HUDEP-2 (cell line): Measurements from ENCODE around the gene SNAP47.
A peak's percentile ranks its signal among the peaks of the same experiment; 100 is the strongest.

Experiments used
- DNase-seq, 76 experiments: peaks; one replicate each; lab custom pipeline; 2025; ENCODE audit not compliant: unreplicated experiment in 76 of 76; lab: John Stamatoyannopoulos, UW

Gene SNAP47

DNA sequence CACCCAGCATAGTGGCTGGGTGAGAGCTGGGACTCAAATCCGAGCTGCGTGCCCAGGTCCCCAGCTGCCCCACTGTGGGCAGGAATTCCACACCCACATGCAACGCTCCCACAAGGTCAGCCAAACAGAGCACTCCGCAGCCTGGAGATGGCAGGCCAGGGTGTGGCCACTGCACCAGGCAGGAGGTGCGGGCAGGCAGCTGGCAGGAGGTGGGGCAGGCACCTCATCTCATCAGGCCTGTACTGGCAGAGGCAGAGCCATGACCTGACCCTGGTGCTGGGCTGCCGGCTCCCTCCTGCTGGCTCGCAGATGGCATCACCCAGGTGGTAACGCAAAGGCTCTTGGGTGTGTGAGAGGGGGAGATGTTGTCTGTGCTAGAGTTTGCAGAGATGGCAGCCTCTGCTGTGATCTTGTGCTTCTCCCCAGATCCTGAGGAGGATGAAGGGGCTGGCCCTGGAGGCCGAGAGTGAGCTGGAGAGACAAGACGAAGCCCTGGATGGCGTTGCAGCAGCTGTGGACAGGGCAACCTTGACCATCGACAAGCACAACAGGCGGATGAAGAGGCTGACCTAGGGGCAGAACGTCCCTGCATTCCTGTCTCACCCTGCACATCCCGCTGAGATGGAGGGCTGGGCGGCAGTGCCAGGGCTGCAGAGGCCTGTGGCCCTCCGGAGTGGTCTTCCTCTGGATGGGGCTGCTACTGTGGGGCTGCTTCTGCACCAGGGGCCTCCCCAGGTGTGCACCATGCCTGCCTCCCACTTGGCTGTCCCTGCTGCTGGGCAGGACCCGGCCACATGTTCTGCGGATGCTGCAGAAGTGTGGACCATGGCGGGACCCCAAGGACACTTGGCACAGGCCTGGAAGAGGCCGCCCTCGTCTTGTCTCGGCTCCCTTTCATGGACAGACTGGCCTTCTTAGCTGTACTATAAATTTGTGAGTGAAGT is 45.1 kb downstream of the SNAP47 start:
- DNase-seq, result no peak

- DNase-seq, result no peak
Measured at GRCh38 chr1:227781314-227781930, 46.2 kb downstream of the SNAP47 start.

DNA sequence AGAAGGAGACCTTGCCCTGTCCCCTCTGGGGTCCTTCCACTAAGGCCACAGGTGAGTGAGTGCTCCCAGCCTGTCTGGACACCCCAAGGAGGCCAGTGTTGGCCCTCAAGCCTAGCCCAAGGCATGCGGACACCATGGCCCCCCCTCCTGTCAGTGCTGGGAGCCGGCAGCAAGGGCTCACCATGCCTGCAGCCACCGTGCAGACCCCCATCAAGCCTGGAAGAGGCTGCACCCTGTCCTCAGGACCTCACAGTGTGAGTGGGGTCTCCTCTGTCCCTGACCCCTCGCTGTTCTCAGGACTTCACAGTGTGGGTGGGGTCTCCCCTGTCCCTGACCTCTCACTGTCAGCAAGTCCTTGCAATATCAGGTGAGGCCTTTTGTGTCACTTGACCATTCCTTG is 47.0 kb downstream of the SNAP47 start:
- DNase-seq, result no peak

GRCh38 chr1:227785094-227785804 is 50.0 kb downstream of the SNAP47 start:
- DNase-seq, result no peak

GRCh38 chr1:227785805-227786671 is 50.8 kb downstream of the SNAP47 start:
- no peak for DNase-seq

DNA sequence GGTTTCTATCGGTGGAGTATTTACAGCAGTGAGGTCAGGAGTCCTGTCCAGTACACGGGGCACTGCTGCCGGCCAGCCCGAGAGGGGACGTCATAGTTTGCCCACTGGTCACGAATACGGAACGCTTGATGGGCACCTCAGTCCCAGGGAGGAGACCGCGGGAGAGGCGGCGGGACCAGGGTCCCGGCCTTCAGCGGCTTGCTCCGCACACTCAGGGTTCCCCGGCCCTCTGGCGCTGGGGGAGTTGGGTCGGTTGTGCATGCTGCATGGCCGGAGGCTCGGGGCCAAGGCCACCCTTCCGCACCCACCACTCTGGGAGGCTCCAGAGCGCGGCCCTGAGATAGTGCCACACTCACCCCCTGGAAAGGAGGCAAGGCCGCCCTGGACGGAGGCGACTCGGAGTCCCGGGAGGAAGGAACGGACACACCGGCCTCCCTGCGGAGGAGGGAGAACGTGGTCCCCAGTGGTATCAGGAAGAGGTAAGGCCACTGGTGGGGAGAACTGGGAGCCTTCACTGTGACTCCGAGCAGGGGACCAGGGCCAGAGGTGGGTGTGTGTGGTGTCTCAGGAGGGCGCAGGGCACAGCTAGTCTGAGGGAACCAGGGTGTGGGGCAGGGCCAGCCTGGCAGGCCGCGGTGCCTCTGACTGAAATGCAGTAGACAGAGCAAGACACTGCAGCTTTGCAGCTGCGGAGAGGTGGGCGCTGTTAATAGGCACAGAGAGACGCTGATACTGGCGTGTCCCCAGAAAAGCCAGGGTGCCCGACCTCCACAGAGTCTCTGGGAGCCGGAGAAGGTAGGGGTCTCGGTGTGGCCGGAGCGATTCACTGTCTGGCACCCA is 51.7 kb downstream of the SNAP47 start:
- no peak for DNase-seq

DNA sequence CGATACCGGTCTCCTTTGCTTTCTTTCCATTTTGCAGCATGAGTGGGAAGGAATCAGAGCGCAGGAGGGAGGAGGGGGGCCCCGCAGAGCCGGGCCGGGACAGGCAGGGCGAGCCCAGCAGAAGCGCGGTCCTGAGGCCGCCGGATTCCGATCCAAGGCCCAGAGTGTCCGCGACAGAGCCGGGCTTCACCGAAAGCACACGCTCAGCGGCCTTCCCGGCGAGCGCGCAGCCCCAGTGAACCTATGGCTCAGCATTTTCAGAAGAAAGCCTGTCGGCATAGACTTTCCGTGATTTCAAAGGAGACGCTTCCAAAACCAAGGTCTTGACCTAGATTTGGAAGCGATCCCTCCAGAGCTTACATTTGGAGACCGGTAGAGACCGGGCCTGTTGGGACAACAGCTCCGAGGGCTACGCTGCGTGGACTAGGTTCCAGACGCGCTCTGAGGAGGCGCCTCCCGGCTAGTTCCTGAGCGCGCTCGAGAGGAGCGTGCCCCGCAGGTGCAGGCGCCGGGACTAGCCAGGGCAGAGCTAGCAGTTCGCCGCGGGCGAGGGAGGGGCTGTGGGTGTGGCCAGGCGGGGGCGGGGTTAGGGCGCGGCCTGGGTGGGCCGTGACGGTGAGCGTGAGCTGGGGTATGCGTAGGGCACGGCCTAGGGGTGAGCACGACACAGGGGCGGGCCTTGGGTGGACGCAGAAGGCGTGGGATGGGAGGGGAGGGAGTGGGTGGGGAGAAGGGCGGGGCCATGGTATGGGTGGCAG is 52.5 kb downstream of the SNAP47 start:
- peak in 73 of 76 experiments; percentile 20 to 89 (median 75) for DNase-seq

DNA sequence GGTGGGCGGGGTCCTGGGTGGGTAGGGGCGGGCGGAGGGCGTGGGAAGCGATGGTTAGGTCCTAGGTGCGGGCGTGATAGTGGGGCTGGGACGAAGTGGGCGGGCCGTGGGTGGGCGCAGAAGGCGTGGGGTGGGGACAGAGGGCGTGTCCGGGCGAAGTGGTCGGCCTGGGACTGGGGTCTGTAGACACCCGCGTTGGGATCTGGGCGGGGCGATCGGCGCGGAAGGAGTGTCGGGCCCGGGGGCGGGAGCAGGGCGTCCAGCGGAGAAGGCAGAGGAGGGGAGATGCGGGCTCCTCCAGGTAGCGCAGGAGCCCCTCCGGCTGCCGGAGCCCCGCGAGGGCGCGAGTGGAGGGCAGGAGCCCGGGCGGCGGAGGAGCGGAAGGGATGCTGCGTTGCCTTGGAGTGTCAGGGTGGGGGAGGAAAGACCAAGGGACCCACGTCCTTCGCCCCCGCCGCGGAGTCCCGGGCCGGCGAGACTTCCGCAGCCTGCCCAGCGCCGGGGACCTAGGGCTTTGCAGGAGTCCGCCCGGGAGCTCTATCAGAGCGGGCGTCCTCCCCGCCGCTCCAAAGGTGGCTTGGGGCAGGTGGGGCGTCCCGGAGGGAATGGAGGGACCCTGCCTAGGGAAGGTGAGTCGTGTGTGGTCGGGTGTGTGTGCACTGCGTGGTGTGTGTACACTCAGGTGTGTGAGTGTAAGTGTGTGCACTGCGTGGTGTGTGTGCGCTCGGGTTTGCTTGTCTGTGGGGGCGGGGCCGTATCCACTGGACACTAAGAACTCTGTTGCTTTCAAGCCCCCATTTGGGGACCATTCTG is 53.2 kb downstream of the SNAP47 start:
- DNase-seq, result peak in 15 of 76 experiments; percentile 28 to 68 (median 53)

DNA sequence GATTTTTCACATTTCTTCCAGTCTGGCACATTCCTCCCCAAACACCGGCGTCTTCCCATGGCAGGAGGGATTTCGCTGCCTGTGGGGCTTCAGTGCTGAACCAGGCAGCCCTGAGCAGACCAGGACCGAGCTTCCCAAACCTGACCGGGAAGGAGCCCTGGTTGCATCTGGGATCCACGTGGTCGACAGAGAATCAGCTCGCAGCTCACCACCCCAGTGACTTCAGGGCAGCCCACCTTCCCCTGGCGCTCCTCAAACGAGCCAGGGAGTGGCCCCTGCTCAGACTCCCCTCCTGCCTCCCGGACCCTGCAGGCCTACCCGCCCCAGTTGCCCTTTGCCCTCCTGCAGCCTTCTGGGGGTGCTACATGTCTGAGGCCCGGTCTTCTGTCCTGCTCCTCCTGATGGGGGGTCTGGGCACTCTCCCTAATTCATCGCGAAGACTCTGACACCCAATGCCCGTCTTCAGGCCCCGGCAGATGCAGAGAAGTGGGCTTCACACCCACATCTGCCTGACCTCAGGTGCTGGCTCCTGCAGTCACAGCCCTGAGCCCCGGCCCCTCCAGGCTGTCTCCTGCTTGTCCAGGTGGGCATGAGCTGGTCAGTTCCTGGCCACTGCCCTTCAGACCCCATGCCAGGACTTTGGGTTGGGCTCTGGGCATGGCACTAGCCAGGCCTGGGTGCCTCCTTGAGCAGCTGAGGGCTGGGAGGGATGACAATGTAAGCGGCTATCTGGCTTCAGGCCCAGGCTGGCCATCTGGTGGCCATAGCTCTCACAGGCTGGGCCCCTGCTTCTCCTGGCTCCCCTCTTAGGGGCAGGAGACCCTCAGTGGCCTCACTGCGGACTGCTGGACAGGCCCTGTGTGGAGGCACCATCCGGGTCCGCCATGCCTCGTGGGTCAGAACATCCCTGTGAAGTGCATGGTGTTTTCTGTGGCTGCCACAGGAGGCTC is 54.1 kb downstream of the SNAP47 start:
- no peak for DNase-seq

- no peak for DNase-seq
Measured at GRCh38 chr1:227790034-227790400, 54.8 kb downstream of the SNAP47 start.

- no peak for DNase-seq
Measured at GRCh38 chr1:227790868-227791267, 55.6 kb downstream of the SNAP47 start.

DNA sequence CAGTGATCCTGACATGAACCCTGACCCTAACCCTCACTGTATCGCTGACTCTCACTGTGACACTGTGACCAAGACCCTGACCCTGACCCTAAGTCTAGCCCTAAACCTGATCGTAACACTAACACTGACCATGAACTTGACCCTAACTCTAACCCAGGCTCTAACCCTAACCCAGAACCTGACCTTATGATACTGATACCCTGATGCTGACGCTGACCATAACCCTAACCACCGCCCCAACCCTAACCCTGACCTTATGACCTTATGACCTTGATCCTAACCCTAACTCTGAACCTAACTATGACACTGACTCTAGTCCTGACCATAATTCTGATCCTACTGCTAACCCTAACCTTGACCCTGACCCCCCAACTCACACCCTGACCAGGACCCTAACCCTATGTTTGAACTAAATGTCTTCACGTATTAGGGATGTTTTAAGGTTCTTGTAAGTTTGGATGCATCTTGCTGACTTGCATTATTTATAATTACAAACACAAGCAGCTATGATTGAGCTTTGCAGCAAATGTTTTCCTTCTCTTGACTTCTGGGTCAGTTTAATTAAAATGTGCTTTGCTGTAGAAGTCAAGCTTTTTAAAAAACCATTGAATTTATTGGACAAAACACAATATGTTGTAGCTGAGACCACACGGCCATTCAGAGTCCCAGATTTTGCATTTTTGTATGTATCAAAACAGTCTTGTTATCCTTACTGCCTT is 56.3 kb downstream of the SNAP47 start:
- no peak for DNase-seq

DNA sequence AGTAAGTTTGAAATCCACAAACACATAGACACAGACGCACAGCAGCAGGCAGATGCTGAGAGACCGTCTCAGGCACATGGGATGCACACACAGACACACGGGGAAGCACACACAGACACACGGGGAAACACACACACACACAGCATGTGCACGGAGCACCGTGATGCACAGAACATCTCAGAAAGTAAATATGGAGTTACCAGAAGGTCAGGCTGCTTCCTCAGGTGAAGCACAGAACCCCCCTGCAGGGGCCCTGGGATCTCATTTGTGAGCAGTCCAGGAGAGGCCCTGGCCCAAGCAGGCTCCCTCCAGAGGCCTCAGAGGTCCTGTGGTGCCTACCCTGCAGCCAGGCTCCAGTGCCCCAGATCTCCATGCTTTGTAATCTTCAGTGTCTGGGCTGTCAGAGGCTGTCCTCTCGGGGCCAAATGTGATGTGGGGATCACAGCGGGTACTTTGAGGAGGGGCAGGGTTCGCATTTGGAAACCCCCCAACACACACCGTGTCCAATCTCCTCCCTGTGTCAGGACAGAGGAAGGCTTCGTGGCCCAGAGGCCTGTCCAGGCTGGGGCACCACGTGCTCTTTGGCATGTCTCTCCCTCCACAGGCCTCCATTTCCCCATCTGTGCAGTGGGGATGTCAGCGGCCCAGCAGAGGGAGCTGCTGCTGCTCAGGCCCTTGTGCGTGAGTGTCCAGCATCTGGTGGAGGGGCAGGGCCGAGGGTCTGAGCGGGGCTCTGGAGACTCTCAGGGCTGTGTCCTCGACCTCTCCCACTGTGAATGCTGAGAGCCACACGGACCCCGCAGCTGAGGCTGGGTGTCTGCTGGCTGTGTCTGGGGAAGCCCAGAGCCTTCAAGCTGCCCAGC is 57.2 kb downstream of the SNAP47 start:
- no peak for DNase-seq

DNA sequence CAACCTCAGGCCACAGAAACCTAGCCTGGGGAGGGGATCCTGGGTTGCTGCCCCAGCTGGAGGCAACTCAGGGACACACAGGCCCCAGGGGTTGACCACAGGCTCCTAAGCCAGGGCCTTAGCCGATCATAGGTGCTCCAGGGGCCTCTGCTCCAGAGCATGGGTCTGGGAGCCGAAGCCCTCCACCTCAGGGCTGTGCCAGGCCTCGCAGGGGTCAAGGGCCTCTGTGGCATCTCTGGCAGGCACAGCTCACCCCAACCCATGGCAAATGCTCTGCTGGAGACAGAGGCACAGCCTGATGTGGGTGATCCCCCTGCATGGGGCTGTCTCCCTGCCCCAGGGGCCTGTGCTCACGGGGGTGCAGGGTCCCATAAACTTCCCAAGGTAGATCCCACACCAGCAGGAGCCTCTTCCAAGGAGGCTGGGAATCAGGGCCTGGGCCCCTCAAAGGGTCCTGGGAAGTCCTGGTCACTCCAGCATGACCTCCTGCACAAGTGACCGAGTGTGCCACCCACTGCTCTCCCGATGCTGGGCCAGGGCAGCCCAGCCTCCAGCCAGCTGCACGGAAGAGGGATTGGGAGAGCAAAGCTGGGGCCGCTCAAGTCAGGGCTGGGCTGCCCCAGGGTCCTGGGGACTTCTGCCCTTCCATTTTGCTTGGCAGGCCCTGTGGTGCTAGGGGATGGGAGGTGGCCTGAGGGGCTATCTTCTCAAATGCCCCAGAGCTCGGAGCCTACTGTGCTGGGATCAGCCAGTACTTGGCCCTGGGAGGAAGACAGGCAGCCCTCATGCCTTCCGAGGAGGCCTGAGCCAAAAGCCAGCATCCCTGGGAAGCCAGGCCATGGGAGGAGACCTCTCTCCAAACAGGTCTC is 58.1 kb downstream of the SNAP47 start:
- no peak for DNase-seq
